Neural progenitor cell (in vitro differentiated cells): Measurements from ENCODE around the gene INHA. TPM values are rescaled to one million over a fixed set of nuclear protein-coding genes. Genes with fewer than 3 reads are reported as not detected.

ENCODE experiments used
- DNase-seq: peaks from one replicate; pipeline ENCODE4 v3.0.0-alpha.2; 2016; ENCODE audit warnings: low spot score
- H2AFZ ChIP-seq: fragments of 200-600 bp; sonication (generic); replicated peaks from 2 replicates; pipeline ENCODE4 v1.6.1; 2016; ENCODE audit warnings: antibody characterized with exemption
- H3F3A ChIP-seq: fragments of 200-600 bp; sonication (generic); 2 replicates; pipeline ENCODE4 v1.6.1; 2016; ENCODE audit warnings: antibody characterized with exemption, low read depth
- H3K27ac ChIP-seq: fragments of 200-600 bp; sonication (generic); 2 replicates; pipeline ENCODE4 v1.5.1; 2016; ENCODE audit warnings: mild to moderate bottlenecking
- H3K27me3 ChIP-seq: fragments of 200-600 bp; sonication (generic); 2 replicates; pipeline ENCODE4 v1.6.1; 2016; ENCODE audit warnings: mild to moderate bottlenecking, moderate library complexity
- H3K36me3 ChIP-seq: fragments of 200-600 bp; sonication (generic); 2 replicates; pipeline ENCODE4 v1.5.1; 2016
- H3K4me1 ChIP-seq: fragments of 200-600 bp; sonication (generic); 2 replicates; pipeline ENCODE4 v1.6.1; 2016; ENCODE audit warnings: mixed run types
- H3K4me2 ChIP-seq: fragments of 200-600 bp; sonication (generic); 2 replicates; pipeline ENCODE4 v1.6.1; 2016
- H3K4me3 ChIP-seq: fragments of 200-600 bp; sonication (generic); 2 replicates; pipeline ENCODE4 v1.5.1; 2016
- H3K79me2 ChIP-seq: fragments of 200-600 bp; sonication (generic); 2 replicates; pipeline ENCODE4 v1.6.1; 2016; ENCODE audit warnings: low read depth
- H3K9ac ChIP-seq: fragments of 200-600 bp; sonication (generic); 2 replicates; pipeline ENCODE4 v1.6.1; 2016
- H3K9me3 ChIP-seq: fragments of 200-600 bp; sonication (generic); 2 replicates; pipeline ENCODE4 v1.5.1; 2016; ENCODE audit warnings: low read depth
- H4K20me1 ChIP-seq: fragments of 200-600 bp; sonication (generic); 2 replicates; pipeline ENCODE4 v1.6.1; 2016; ENCODE audit warnings: low read depth
- H3K27ac Mint-ChIP-seq: 3 replicates; pipeline ENCODE4 v1.8.0; 2021; ENCODE audit warnings: mixed read lengths
- H3K27me3 Mint-ChIP-seq: 2 replicates; pipeline ENCODE4 v1.8.0; 2022; ENCODE audit warnings: low read depth, mild to moderate bottlenecking, inconsistent platforms, moderate library complexity, mixed read lengths; ENCODE audit not compliant: insufficient read depth
- H3K36me3 Mint-ChIP-seq: 3 replicates; pipeline ENCODE4 v1.8.0; 2021; ENCODE audit warnings: mixed read lengths
- H3K4me1 Mint-ChIP-seq: 3 replicates; pipeline ENCODE4 v1.8.0; 2021; ENCODE audit warnings: mixed read lengths
- H3K4me3 Mint-ChIP-seq: 3 replicates; pipeline ENCODE4 v1.8.0; 2021; ENCODE audit warnings: mild to moderate bottlenecking, moderate library complexity, mixed read lengths
- H3K9me3 Mint-ChIP-seq: 3 replicates; pipeline ENCODE4 v1.8.0; 2020; ENCODE audit warnings: mixed read lengths
- CTCF ChIP-seq: fragments of 200-600 bp; sonication (generic); IDR thresholded peaks from 2 replicates; pipeline ENCODE4 v1.5.1; 2017; ENCODE audit warnings: antibody characterized with exemption, mild to moderate bottlenecking
- EZH2 ChIP-seq: fragments of 200-600 bp; sonication (generic); IDR thresholded peaks from 2 replicates; pipeline ENCODE4 v1.6.1; 2017; ENCODE audit warnings: antibody characterized with exemption, mild to moderate bottlenecking, moderate library complexity
- EZH2phosphoT487 ChIP-seq: fragments of 200-600 bp; sonication (generic); IDR thresholded peaks from 2 replicates; pipeline ENCODE4 v1.6.1; 2017; ENCODE audit warnings: antibody characterized with exemption
- total RNA-seq: library from RNA; depleted of rRNA; stranded (reverse); fragments of >200 nt; gene quantifications from 2 replicates; pipeline ENCODE4 v1.2.3, GENCODE V29; 2015; ENCODE audit warnings: low replicate concordance

The INHA gene
- total RNA-seq, 1 donor from 2014 or later = not detected

- no peak overlapping the region for H3K27ac Mint-ChIP-seq
- DNase-seq = no peak
- Histone ChIP-seq H3K9ac (no peak overlapping the region), H3K27me3 (peaks cover 17% of the 10 kb centered on the region), H3F3A (peaks cover 4% of the 10 kb centered on the region), H3K27ac (no peak overlapping the region), H3K4me3 (no peak overlapping the region), H4K20me1 (peaks cover 26% of the 10 kb centered on the region), H3K9me3 (no peaks in the 10 kb centered on the region), H3K79me2 (peaks cover 10% of the 10 kb centered on the region), H3K4me2 (no peak overlapping the region), H2AFZ (no peak overlapping the region), H3K36me3 (no peaks in the 10 kb centered on the region), H3K4me1 (peaks cover 8% of the 10 kb centered on the region)
- H3K36me3 Mint-ChIP-seq = peaks cover 36% of the 10 kb centered on the region
- peaks cover 24% of the 10 kb centered on the region for H3K4me1 Mint-ChIP-seq
- peaks cover 5% of the 10 kb centered on the region for H3K27me3 Mint-ChIP-seq
- no peak overlapping the region for H3K4me3 Mint-ChIP-seq
- TF ChIP-seq CTCF (no peak), EZH2 (no peak), EZH2phosphoT487 (no peak)
- H3K9me3 Mint-ChIP-seq = peaks cover 4% of the 10 kb centered on the region
These were observed 5.5 kb upstream of the INHA start for GRCh38 chr2:219566640-219567039.

GRCh38 chr2:219567131-219567530 lies 5.0 kb upstream of the INHA start:
- peaks cover 10% of the 10 kb centered on the region for H3K79me2 ChIP-seq
- H3K4me3 ChIP-seq = no peak overlapping the region
- H4K20me1 ChIP-seq = peaks cover 26% of the 10 kb centered on the region
- no peak overlapping the region for H3K4me3 Mint-ChIP-seq
- H3F3A ChIP-seq = peaks cover 6% of the 10 kb centered on the region
- no peak overlapping the region for H3K27ac Mint-ChIP-seq
- H2AFZ ChIP-seq = no peak overlapping the region
- no peak for DNase-seq
- H3K9me3 Mint-ChIP-seq = peaks cover 4% of the 10 kb centered on the region
- peaks cover 8% of the 10 kb centered on the region for H3K4me1 ChIP-seq
- H3K36me3 Mint-ChIP-seq = peaks cover 36% of the 10 kb centered on the region
- H3K9me3 ChIP-seq = no peaks in the 10 kb centered on the region
- no peaks in the 10 kb centered on the region for H3K36me3 ChIP-seq
- H3K27me3 ChIP-seq = peaks cover 17% of the 10 kb centered on the region
- no peak overlapping the region for H3K4me2 ChIP-seq
- TF ChIP-seq EZH2phosphoT487 (no peak), EZH2 (no peak), CTCF (no peak)
- no peak overlapping the region for H3K27ac ChIP-seq
- peaks cover 25% of the 10 kb centered on the region for H3K4me1 Mint-ChIP-seq
- H3K9ac ChIP-seq = no peak overlapping the region
- H3K27me3 Mint-ChIP-seq = peaks cover 8% of the 10 kb centered on the region

- DNase-seq = no peak
- Histone ChIP-seq H3K27ac (no peak overlapping the region), H2AFZ (no peak overlapping the region), H3K4me2 (no peak overlapping the region), H3K27me3 (peaks cover 17% of the 10 kb centered on the region), H3K36me3 (no peaks in the 10 kb centered on the region), H3F3A (peaks cover 14% of the 10 kb centered on the region), H3K4me1 (peaks cover 8% of the 10 kb centered on the region), H3K79me2 (peaks cover 10% of the 10 kb centered on the region), H3K9me3 (no peaks in the 10 kb centered on the region), H4K20me1 (peaks cover 26% of the 10 kb centered on the region), H3K9ac (no peak overlapping the region), H3K4me3 (no peak overlapping the region)
- TF ChIP-seq EZH2phosphoT487 (no peak), EZH2 (no peak), CTCF (no peak)
- Mint-ChIP-seq H3K4me3 (peak overlapping the region; percentile 33), H3K27ac (no peak overlapping the region), H3K36me3 (peaks cover 35% of the 10 kb centered on the region), H3K9me3 (peaks cover 4% of the 10 kb centered on the region), H3K27me3 (peaks cover 8% of the 10 kb centered on the region), H3K4me1 (peaks cover 27% of the 10 kb centered on the region)
These were observed 4.2 kb upstream of the INHA start for GRCh38 chr2:219567791-219568361.
